ENCODE results near the gene SND1.
"Not testable (repeated sequence)": the region's sequence is repeated elsewhere in the genome, so short reads cannot be mapped to it uniquely, and the experiment has no call there.

Gene SND1

DNA sequence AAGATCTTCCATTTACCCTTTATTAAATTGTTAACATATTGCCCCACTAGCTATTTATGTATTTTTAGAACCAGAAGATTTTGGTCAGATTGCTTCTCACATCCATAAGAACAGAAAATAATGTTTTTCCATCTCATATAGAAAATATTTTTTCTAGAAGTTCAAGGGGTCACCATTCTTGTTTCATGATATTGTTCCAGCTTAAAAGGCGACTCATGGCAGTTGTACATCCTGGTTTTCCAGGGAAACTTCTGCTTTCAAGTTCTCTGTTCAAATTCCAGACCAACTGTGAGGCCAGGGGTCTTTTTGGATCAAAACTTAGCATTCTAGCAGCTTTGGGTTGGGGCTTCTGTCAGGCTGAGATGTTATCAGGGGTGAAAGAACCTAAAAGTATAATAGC lies 294.9 kb downstream of the SND1 start:
- Mint-ChIP-seq H3K4me3 (no peak overlapping the region), H3K36me3 (ENCODE audit: low read depth) (peaks cover 14% of the 10 kb centered on the region), H3K27ac (no peak overlapping the region), H3K27me3 (ENCODE audit: low read depth) (no peaks in the 10 kb centered on the region), H3K4me1 (ENCODE audit: low read depth) (peaks cover 6% of the 10 kb centered on the region), H3K9me3 (no peaks in the 10 kb centered on the region)
- no peak for DNase-seq (ENCODE audit: low spot score)

DNA sequence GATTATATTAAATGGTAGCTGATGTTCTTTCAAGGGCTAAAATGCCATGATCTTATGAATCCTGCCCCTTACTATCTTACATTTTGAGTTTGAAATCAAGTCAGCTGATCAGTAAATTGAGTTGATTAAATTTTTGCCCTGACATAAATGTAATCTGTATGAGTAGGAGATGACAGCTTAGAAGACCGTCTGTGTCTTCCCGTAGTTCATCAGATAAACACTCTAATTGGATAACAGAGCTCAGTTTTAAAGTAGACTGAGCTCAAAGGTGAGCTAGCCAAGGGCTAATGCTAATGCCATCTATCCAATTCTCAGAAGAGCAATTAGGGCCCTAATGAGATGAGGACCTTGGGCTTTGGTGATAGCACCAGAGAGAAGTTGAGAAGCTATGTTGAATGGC lies 296.3 kb downstream of the SND1 start:
- Mint-ChIP-seq H3K27me3 (ENCODE audit: low read depth) (no peaks in the 10 kb centered on the region), H3K4me3 (no peak overlapping the region), H3K4me1 (ENCODE audit: low read depth) (peaks cover 6% of the 10 kb centered on the region), H3K36me3 (ENCODE audit: low read depth) (peaks cover 14% of the 10 kb centered on the region), H3K27ac (no peak overlapping the region), H3K9me3 (no peaks in the 10 kb centered on the region)
- DNase-seq (ENCODE audit: low spot score) = no peak

DNA sequence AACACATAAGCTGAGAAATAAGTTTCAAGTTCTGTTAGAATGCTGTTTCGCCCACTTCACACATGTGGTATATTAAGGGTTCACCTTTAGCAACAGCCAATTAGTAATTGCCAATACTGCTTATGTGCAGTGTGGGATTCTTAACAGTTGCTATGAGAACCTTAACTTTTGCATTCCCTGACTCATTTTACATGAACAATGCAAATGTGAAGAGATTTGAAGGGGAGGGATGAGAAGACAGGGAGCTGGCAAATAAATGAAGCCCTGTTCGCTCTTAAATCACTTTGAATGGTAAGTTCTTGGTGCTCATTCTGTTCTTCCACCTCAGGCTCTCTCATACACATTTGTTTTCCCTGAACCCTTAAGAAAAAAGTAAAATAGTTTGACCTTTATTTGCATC lies 296.9 kb downstream of the SND1 start:
- H3K9me3 Mint-ChIP-seq = no peaks in the 10 kb centered on the region
- H3K27me3 Mint-ChIP-seq (ENCODE audit: low read depth) = no peaks in the 10 kb centered on the region
- DNase-seq (ENCODE audit: low spot score) = no peak
- H3K36me3 Mint-ChIP-seq (ENCODE audit: low read depth) = peaks cover 16% of the 10 kb centered on the region
- no peak overlapping the region for H3K4me3 Mint-ChIP-seq
- H3K4me1 Mint-ChIP-seq (ENCODE audit: low read depth) = peaks cover 6% of the 10 kb centered on the region
- no peak overlapping the region for H3K27ac Mint-ChIP-seq

GRCh38 chr7:127949769-127950222 lies 297.8 kb downstream of the SND1 start:
- Mint-ChIP-seq H3K4me1 (ENCODE audit: low read depth) (peaks cover 6% of the 10 kb centered on the region), H3K9me3 (no peaks in the 10 kb centered on the region), H3K27me3 (ENCODE audit: low read depth) (no peaks in the 10 kb centered on the region), H3K27ac (no peak overlapping the region), H3K36me3 (ENCODE audit: low read depth) (peaks cover 12% of the 10 kb centered on the region), H3K4me3 (no peak overlapping the region)
- DNase-seq (ENCODE audit: low spot score) = no peak

DNA sequence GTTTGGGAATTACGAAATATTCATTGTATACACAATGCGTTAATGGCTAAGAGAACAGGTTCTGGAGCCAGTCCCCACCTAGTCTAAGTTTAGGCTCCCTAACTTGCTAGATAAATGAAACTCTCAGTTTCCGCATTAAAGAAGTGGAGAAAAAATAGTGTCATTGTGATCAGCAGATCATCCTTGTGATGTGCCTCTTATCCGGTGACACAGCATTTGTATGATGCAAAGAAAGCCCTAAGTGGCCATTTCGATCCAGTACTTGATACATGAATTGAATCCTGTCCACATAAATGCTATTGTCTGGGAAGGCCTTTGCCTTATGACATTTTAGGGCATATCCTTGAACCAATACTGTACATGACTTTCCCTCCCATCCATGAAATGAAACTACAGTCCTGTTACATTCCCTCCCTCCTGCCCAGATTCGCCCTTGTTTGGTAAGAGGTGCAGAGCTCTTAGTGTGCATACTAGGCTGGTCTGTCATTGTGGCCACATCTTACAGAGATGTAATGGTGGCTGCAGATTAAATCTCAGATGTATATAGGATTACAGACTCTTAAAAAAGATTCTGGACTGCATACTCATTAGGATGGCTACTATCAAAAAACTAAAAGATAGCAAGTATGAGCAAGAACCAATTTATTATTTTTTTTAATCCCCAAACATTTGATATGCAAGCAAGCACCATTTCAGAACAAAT lies 298.4 kb downstream of the SND1 start:
- no peaks in the 10 kb centered on the region for H3K27me3 Mint-ChIP-seq (ENCODE audit: low read depth)
- no peak for DNase-seq (ENCODE audit: low spot score)
- H3K36me3 Mint-ChIP-seq (ENCODE audit: low read depth) = peaks cover 12% of the 10 kb centered on the region
- H3K27ac Mint-ChIP-seq = no peak overlapping the region
- no peaks in the 10 kb centered on the region for H3K9me3 Mint-ChIP-seq
- H3K4me3 Mint-ChIP-seq = no peak overlapping the region
- peaks cover 6% of the 10 kb centered on the region for H3K4me1 Mint-ChIP-seq (ENCODE audit: low read depth)

- Mint-ChIP-seq H3K36me3 (ENCODE audit: low read depth) (peaks cover 10% of the 10 kb centered on the region), H3K9me3 (no peaks in the 10 kb centered on the region), H3K27ac (no peak overlapping the region), H3K4me3 (no peak overlapping the region), H3K4me1 (ENCODE audit: low read depth) (no peaks in the 10 kb centered on the region), H3K27me3 (ENCODE audit: low read depth) (no peaks in the 10 kb centered on the region)
- DNase-seq (ENCODE audit: low spot score) = no peak
Observed at GRCh38 chr7:127953423-127954356, 301.7 kb downstream of the SND1 start.

DNA sequence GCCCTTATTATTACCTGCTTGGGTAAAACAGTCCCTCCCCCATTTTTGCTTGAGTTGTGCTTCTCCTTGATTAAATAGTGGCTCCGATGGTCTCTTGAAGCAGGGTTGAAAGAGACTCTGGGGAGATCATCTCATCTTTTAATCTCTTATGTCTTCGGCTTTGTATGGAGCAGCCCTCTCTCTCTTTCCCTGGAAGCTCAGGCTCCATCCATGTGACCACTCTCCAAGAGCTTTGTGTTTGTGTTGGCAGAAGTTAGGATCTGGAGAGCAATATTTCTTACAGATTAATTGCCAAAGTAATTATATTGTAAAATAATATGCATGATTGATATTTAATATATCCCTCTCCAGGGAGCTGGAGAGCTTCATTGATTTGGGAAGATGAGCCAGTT lies 302.4 kb downstream of the SND1 start:
- Mint-ChIP-seq H3K27me3 (ENCODE audit: low read depth) (no peaks in the 10 kb centered on the region), H3K4me3 (no peak overlapping the region), H3K36me3 (ENCODE audit: low read depth) (peaks cover 9% of the 10 kb centered on the region), H3K4me1 (ENCODE audit: low read depth) (peaks cover under 1% of the 10 kb centered on the region), H3K9me3 (no peaks in the 10 kb centered on the region), H3K27ac (no peak overlapping the region)
- no peak for DNase-seq (ENCODE audit: low spot score)

- DNase-seq (ENCODE audit: low spot score) = no peak
- Mint-ChIP-seq H3K4me3 (no peak overlapping the region), H3K36me3 (ENCODE audit: low read depth) (peaks cover 15% of the 10 kb centered on the region), H3K27ac (no peak overlapping the region), H3K9me3 (no peaks in the 10 kb centered on the region), H3K27me3 (ENCODE audit: low read depth) (no peaks in the 10 kb centered on the region), H3K4me1 (ENCODE audit: low read depth) (peaks cover 3% of the 10 kb centered on the region)
Observed at GRCh38 chr7:127955051-127955531, 303.1 kb downstream of the SND1 start.

DNA sequence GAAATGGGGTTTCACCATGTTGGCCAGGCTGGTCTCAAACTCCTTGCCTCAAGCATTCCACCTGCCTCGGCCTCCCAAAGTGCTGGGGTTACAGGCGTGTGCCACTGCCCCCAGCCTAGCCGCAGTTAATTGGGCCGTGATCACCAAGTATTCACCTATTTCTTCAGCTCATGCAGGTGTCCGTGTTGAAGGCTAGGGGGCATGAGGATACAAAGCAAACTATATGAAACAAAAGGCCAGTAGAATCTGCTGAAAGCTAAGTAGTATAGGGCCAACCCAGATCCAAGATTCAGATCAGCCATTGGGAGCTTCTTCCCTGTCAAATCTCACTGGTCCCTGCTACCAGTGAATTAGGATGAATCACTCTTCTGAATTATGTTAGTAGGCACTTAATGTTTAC lies 305.9 kb downstream of the SND1 start:
- no peak for DNase-seq (ENCODE audit: low spot score)
- no peak overlapping the region for H3K27ac Mint-ChIP-seq
- H3K36me3 Mint-ChIP-seq (ENCODE audit: low read depth) = peaks cover 32% of the 10 kb centered on the region
- peaks cover 3% of the 10 kb centered on the region for H3K4me1 Mint-ChIP-seq (ENCODE audit: low read depth)
- H3K27me3 Mint-ChIP-seq (ENCODE audit: low read depth) = no peaks in the 10 kb centered on the region
- H3K4me3 Mint-ChIP-seq = no peak overlapping the region
- peaks cover 4% of the 10 kb centered on the region for H3K9me3 Mint-ChIP-seq

DNA sequence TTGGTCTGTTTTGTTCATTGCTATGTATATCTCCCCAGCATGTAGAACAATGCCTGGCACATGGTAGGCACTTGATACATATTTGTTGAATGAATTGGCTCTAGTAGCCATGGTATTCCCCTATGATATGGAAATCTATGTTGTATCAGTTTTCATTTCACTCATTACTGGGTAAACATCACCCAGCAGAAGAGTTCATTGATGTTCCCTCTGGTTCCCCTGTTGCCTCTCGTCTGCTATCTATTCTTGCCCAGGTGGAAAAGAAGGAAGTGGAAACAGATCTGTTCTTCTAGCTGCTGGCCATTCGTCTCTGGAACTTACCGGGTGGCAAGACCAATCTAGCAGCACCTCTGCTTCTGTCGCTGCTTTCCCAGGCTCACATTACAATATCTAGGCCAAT lies 307.8 kb downstream of the SND1 start:
- Mint-ChIP-seq H3K36me3 (ENCODE audit: low read depth) (peaks cover 29% of the 10 kb centered on the region), H3K4me1 (ENCODE audit: low read depth) (peaks cover 3% of the 10 kb centered on the region), H3K27ac (no peak overlapping the region), H3K4me3 (no peak overlapping the region), H3K9me3 (peaks cover 6% of the 10 kb centered on the region), H3K27me3 (ENCODE audit: low read depth) (no peaks in the 10 kb centered on the region)
- DNase-seq (ENCODE audit: low spot score) = no peak

GRCh38 chr7:127961786-127962453 lies 309.9 kb downstream of the SND1 start:
- Mint-ChIP-seq H3K27ac (no peak overlapping the region), H3K27me3 (ENCODE audit: low read depth) (no peaks in the 10 kb centered on the region), H3K4me1 (ENCODE audit: low read depth) (peaks cover 3% of the 10 kb centered on the region), H3K4me3 (no peak overlapping the region), H3K36me3 (ENCODE audit: low read depth) (peaks cover 26% of the 10 kb centered on the region), H3K9me3 (peaks cover 6% of the 10 kb centered on the region)
- DNase-seq (ENCODE audit: low spot score) = no peak

GRCh38 chr7:127962589-127963361 lies 310.8 kb downstream of the SND1 start:
- DNase-seq (ENCODE audit: low spot score) = no peak
- peaks cover 6% of the 10 kb centered on the region for H3K9me3 Mint-ChIP-seq
- peaks cover 3% of the 10 kb centered on the region for H3K4me1 Mint-ChIP-seq (ENCODE audit: low read depth)
- no peak overlapping the region for H3K27ac Mint-ChIP-seq
- H3K4me3 Mint-ChIP-seq = no peak overlapping the region
- peaks cover 26% of the 10 kb centered on the region for H3K36me3 Mint-ChIP-seq (ENCODE audit: low read depth)
- no peaks in the 10 kb centered on the region for H3K27me3 Mint-ChIP-seq (ENCODE audit: low read depth)

DNA sequence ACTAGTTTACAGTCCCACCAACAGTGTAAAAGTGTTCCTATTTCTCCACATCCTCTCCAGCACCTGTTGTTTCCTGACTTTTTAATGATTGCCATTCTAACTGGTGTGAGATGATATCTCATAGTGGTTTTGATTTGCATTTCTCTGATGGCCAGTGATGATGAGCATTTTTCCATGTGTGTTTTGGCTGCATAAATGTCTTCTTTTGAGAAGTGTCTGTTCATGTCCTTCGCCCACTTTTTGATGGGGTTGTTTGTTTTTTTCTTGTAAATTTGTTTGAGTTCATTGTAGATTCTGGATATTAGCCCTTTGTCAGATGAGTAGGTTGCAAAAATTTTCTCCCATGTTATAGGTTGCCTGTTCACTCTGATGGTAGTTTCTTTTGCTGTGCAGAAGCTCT lies 311.9 kb downstream of the SND1 start:
- H3K27ac Mint-ChIP-seq; H3K4me3 Mint-ChIP-seq; DNase-seq (ENCODE audit: low spot score); H3K4me1 Mint-ChIP-seq (ENCODE audit: low read depth); H3K27me3 Mint-ChIP-seq (ENCODE audit: low read depth); H3K9me3 Mint-ChIP-seq: not testable (repeated sequence)
- H3K36me3 Mint-ChIP-seq (ENCODE audit: low read depth) = peaks cover 26% of the 10 kb centered on the region
